ENCODE data around the gene SRPK2.

GRCh38 chr7:105399043-105399725 lies 10.5 kb upstream of the SRPK2 start:
- TF ChIP-seq ZNF274 (IDR thresholded peaks at IDR 0.05; ENCODE audit: low read length) (no peak), ZNF274 (tag by site-specific recombination; IDR thresholded peaks at IDR 0.05; ENCODE audit: borderline replicate concordance) (no peak), ATF2 (tag by site-specific recombination; IDR thresholded peaks at IDR 0.05; ENCODE audit: low read depth) (no peak), CTCF (tag by site-specific recombination; IDR thresholded peaks at IDR 0.05) (no peak), SCRT2 (tag by site-specific recombination; IDR thresholded peaks at IDR 0.05) (peak; percentile 70), ZNF747 (tag by site-specific recombination; IDR thresholded peaks at IDR 0.05) (no peak), ZNF311 (tag by site-specific recombination; IDR thresholded peaks at IDR 0.05; ENCODE audit: borderline replicate concordance) (no peak), ZNF561 (tag by site-specific recombination; IDR thresholded peaks at IDR 0.05; ENCODE audit: borderline replicate concordance) (no peak), TCF7L2 (IDR thresholded peaks at IDR 0.05; ENCODE audit: borderline replicate concordance, low read depth, low read length) (no peak), RBAK (tag by site-specific recombination; IDR thresholded peaks at IDR 0.05) (no peak)

All from HEK293 (cell line).